ENCODE measurements around the gene CIAO2B. TPM values are rescaled to one million over a fixed set of nuclear protein-coding genes. Genes with fewer than 3 reads are reported as not detected.
"Not testable (repeated sequence)": the region's sequence is repeated elsewhere in the genome, so short reads cannot be mapped to it uniquely, and the experiment has no call there.

CIAO2B gene
- total RNA-seq, 2 experiments from 2014 or later = 150 to 162 TPM

- no peak for TF ChIP-seq CTCF (IDR thresholded peaks at IDR 0.05)
- CTCF ChIA-PET = interaction anchor here (0.6 to 1.4 kb wide), 2 partner anchors 71 to 209 kb away, joined by 3 to 4 read pairs; no protein-coding TSS in a partner anchor
- Mint-ChIP-seq H3K4me3 (no peak overlapping the region), H3K27me3 (peaks cover 29% of the 10 kb centered on the region), H3K27ac (no peak overlapping the region), H3K36me3 (ENCODE audit: low read depth) (peaks cover 10% of the 10 kb centered on the region), H3K4me1 (ENCODE audit: low read depth) (peaks cover 22% of the 10 kb centered on the region), H3K9me3 (no peaks in the 10 kb centered on the region)
- DNase-seq (no peak), ATAC-seq (no peak)
- POLR2A ChIA-PET = interaction anchor here (0.6 kb wide), 1 partner anchor 251 kb away, joined by 3 read pairs; no protein-coding TSS in a partner anchor
- intact Hi-C loops (cut with micrococcal nuclease) = no loop called here
Observed at GRCh38 chr16:66946541-66946940, 12.3 kb upstream of the CIAO2B start.

GRCh38 chr16:66945939-66946338 is 11.7 kb upstream of the CIAO2B start:
- no peak for DNase-seq
- Mint-ChIP-seq H3K9me3 (no peaks in the 10 kb centered on the region), H3K27ac (no peak overlapping the region), H3K27me3 (peaks cover 24% of the 10 kb centered on the region), H3K36me3 (ENCODE audit: low read depth) (peaks cover 10% of the 10 kb centered on the region), H3K4me3 (no peak overlapping the region), H3K4me1 (ENCODE audit: low read depth) (peaks cover 22% of the 10 kb centered on the region)
- ATAC-seq = no peak
- ChIA-PET CTCF (interaction anchor here (0.6 to 1.5 kb wide), 3 partner anchors 50 to 209 kb away, joined by 3 to 4 read pairs (median 3); no protein-coding TSS in a partner anchor), POLR2A (no interaction called here)
- intact Hi-C loops (cut with micrococcal nuclease) = no loop called here
- TF ChIP-seq CTCF (IDR thresholded peaks at IDR 0.05) = no peak

- POLR2A ChIA-PET = interaction anchor here (1.0 kb wide), 1 partner anchor 219 kb away, joined by 3 read pairs; no protein-coding TSS in a partner anchor
- not testable (repeated sequence) for H3K36me3 Mint-ChIP-seq (ENCODE audit: low read depth); H3K27ac Mint-ChIP-seq
Observed at GRCh38 chr16:66944971-66945370, 10.8 kb upstream of the CIAO2B start.

GRCh38 chr16:66944054-66944441 is 9.8 kb upstream of the CIAO2B start:
- Mint-ChIP-seq H3K4me3 (no peak overlapping the region), H3K27me3 (peaks cover 11% of the 10 kb centered on the region), H3K9me3 (no peaks in the 10 kb centered on the region), H3K27ac (no peak overlapping the region), H3K36me3 (ENCODE audit: low read depth) (peaks cover 16% of the 10 kb centered on the region), H3K4me1 (ENCODE audit: low read depth) (peaks cover 18% of the 10 kb centered on the region)
- intact Hi-C loops (cut with micrococcal nuclease) = no loop called here
- DNase-seq (no peak), ATAC-seq (no peak)
- ChIA-PET POLR2A (interaction anchor here (0.7 to 1.0 kb wide), 3 partner anchors 11 to 220 kb away, joined by 3 to 4 read pairs (median 3); no protein-coding TSS in a partner anchor), CTCF (interaction anchor here (1.0 to 2.2 kb wide), 8 partner anchors 10 to 211 kb away, joined by 3 to 8 read pairs (median 4); partner anchors contain the start of genes CES3 and PDP2)
- TF ChIP-seq CTCF (IDR thresholded peaks at IDR 0.05) = no peak

More at GRCh38 chr16:66944971-66945370, 10.8 kb upstream of the CIAO2B start:
- H3K27me3 Mint-ChIP-seq = peaks cover 20% of the 10 kb centered on the region
- H3K4me1 Mint-ChIP-seq (ENCODE audit: low read depth) = peaks cover 18% of the 10 kb centered on the region
- intact Hi-C loops (cut with micrococcal nuclease); ATAC-seq; H3K9me3 Mint-ChIP-seq; H3K4me3 Mint-ChIP-seq; DNase-seq: not testable (repeated sequence)
- CTCF ChIA-PET = interaction anchor here (1.1 to 1.5 kb wide), 2 partner anchors 17 to 49 kb away, joined by 3 read pairs; partner anchors contain the start of gene CES3

GRCh38 chr16:66943426-66944053 is 9.3 kb upstream of the CIAO2B start:
- Mint-ChIP-seq H3K9me3 (no peaks in the 10 kb centered on the region), H3K27me3 (peaks cover 6% of the 10 kb centered on the region), H3K27ac (no peak overlapping the region), H3K4me1 (ENCODE audit: low read depth) (peaks cover 15% of the 10 kb centered on the region), H3K36me3 (ENCODE audit: low read depth) (peaks cover 16% of the 10 kb centered on the region), H3K4me3 (no peak overlapping the region)
- no peak for TF ChIP-seq CTCF (IDR thresholded peaks at IDR 0.05)
- CTCF ChIA-PET = interaction anchor here (1.0 to 2.2 kb wide), 9 partner anchors 11 to 212 kb away, joined by 3 to 8 read pairs (median 3); partner anchors contain the start of genes CES3 and PDP2
- no peak for DNase-seq
- POLR2A ChIA-PET = interaction anchor here (0.7 to 1.5 kb wide), 3 partner anchors 10 to 208 kb away, joined by 3 to 4 read pairs (median 4); partner anchors contain the start of gene B3GNT9
- ATAC-seq = no peak
- intact Hi-C loops (cut with micrococcal nuclease) = no loop called here

All from activated CD8-positive, alpha-beta T cell treated with anti-CD3 and anti-CD28 coated beads for 36 hours (primary cell).